ENCODE results near the gene FAM20C. TPM values are rescaled to one million over a fixed set of nuclear protein-coding genes. Genes with fewer than 3 reads are reported as not detected.

The FAM20C gene
- total and polyA plus RNA-seq, 3 experiments from 2014 or later, result 3.2 to 3.6 TPM; not detected in 1

- no peak for DNase-seq
- Histone ChIP-seq H3K36me3 (ENCODE audit: insufficient read depth, low read length) (no peaks in the 10 kb centered on the region), H3K27ac (ENCODE audit: low read depth, low read length) (no peak overlapping the region), H3K27me3 (ENCODE audit: insufficient read depth, low read length, poor library complexity, severe bottlenecking) (no peaks in the 10 kb centered on the region), H3K4me1 (ENCODE audit: insufficient read depth, low read length) (no peaks in the 10 kb centered on the region), H3K9me3 (ENCODE audit: low read length) (no peaks in the 10 kb centered on the region), H3K4me3 (ENCODE audit: low read length) (no peak overlapping the region)
- Mint-ChIP-seq H3K9me3 (no peaks in the 10 kb centered on the region), H3K4me1 (no peaks in the 10 kb centered on the region), H3K27me3 (peaks cover 15 to 33% of the 10 kb centered on the region in 2 donors), H3K27ac (no peak overlapping the region), H3K36me3 (no peaks in the 10 kb centered on the region), H3K4me3 (no peak overlapping the region)
- ChIA-PET POLR2A (no interaction called here), CTCF (interaction anchor here (1.1 kb wide), 1 partner anchor 16 kb away, joined by 4 read pairs; no protein-coding TSS in a partner anchor)
These were observed 29.1 kb upstream of the FAM20C start for GRCh38 chr7:163298-163695.

- no peak overlapping the region for H3K4me3 ChIP-seq (ENCODE audit: low read length)
- Mint-ChIP-seq H3K36me3 (no peaks in the 10 kb centered on the region), H3K4me3 (no peak overlapping the region), H3K9me3 (no peaks in the 10 kb centered on the region), H3K27me3 (peaks cover 14 to 38% of the 10 kb centered on the region in 2 donors), H3K4me1 (no peaks in the 10 kb centered on the region), H3K27ac (no peak overlapping the region)
- no peak for DNase-seq
- H3K36me3 ChIP-seq (ENCODE audit: insufficient read depth, low read length), result no peaks in the 10 kb centered on the region
- no peaks in the 10 kb centered on the region for H3K9me3 ChIP-seq (ENCODE audit: low read length)
- no peak overlapping the region for H3K27ac ChIP-seq (ENCODE audit: low read depth, low read length)
- H3K27me3 ChIP-seq (ENCODE audit: insufficient read depth, low read length, poor library complexity, severe bottlenecking), result no peaks in the 10 kb centered on the region
- no peaks in the 10 kb centered on the region for H3K4me1 ChIP-seq (ENCODE audit: insufficient read depth, low read length)
- POLR2A ChIA-PET, result no interaction called here
- CTCF ChIA-PET, result no interaction called here
These were observed 28.1 kb upstream of the FAM20C start for GRCh38 chr7:163971-164881.

DNA sequence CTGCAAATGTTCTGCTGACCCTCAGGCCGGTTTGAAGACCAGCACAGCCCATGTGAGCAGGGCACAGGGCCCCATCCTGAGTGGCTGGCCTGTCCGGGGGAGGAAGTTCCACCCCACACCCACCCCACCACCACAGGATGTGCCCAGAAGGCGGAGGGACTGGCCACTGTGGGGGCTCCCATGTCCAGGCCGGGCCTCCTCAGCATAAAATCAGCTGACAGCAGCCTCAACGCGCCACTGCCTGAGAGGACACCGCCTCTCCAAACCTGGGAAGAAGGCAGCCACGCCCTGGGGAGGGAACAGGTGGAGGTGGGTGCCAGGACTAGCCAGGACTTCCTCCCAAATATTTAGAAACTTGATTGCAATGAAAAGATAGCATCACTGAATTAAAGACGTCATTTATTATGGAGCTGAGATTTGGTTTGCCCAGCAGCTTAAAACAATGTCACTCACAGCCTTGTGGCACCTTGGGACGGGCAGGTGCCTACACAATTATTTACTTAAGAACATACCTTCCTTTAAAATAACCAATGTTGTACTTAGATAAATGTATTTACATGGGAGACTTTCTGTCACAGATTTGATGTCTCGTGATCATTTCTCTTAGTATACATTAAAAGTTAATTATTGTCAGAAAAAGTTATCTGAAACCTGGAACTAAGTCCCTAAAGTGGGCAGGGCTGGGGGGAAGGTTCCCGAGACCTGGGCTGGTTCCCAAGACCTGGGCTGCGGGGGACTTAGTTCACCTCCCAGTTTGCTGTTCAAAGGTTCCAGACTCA is 27.3 kb upstream of the FAM20C start:
- Mint-ChIP-seq H3K4me3 (no peak overlapping the region), H3K9me3 (no peaks in the 10 kb centered on the region), H3K27ac (no peak overlapping the region), H3K36me3 (no peaks in the 10 kb centered on the region), H3K27me3 (peaks cover 14 to 46% of the 10 kb centered on the region in 2 donors), H3K4me1 (no peaks in the 10 kb centered on the region)
- no peak for DNase-seq
- no peak overlapping the region for H3K27ac ChIP-seq (ENCODE audit: low read depth, low read length)
- H3K9me3 ChIP-seq (ENCODE audit: low read length), result no peaks in the 10 kb centered on the region
- H3K27me3 ChIP-seq (ENCODE audit: insufficient read depth, low read length, poor library complexity, severe bottlenecking), result no peaks in the 10 kb centered on the region
- no peaks in the 10 kb centered on the region for H3K36me3 ChIP-seq (ENCODE audit: insufficient read depth, low read length)
- POLR2A ChIA-PET, result no interaction called here
- CTCF ChIA-PET, result no interaction called here
- no peaks in the 10 kb centered on the region for H3K4me1 ChIP-seq (ENCODE audit: insufficient read depth, low read length)
- no peak overlapping the region for H3K4me3 ChIP-seq (ENCODE audit: low read length)

DNA sequence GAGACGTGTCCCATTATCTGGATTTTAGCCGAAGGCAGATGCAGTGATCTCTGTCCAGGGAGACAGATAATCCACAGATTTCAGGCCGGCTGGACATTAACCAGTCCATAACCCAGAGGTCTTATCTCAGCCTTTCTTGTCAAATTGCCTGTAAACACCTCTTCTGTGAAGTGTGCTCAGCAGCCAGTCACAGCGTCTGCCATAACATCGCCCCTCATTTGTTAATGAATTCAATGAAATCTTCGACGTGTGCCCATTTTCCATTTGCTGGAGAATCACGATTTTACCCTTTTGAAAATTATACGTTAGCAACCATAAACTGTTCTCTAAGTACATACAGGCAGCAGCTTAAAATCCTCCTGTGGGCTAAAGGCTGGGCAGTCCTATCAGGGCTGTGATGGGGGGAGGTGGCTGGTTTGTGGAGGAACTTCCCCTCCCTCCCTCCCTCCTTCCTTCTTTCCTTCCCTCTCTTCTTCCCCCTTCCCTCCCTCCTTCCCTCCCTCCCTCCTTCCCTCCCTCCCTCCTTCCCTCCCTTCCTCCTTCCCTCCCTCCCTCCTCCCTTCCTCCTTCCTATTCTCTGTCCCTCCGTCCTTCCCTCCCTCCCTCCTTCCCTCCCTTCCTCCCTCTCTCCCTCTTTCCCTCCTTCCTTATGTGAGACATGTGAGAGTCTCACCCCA is 26.6 kb upstream of the FAM20C start:
- ChIA-PET POLR2A (no interaction called here), CTCF (no interaction called here)

DNA sequence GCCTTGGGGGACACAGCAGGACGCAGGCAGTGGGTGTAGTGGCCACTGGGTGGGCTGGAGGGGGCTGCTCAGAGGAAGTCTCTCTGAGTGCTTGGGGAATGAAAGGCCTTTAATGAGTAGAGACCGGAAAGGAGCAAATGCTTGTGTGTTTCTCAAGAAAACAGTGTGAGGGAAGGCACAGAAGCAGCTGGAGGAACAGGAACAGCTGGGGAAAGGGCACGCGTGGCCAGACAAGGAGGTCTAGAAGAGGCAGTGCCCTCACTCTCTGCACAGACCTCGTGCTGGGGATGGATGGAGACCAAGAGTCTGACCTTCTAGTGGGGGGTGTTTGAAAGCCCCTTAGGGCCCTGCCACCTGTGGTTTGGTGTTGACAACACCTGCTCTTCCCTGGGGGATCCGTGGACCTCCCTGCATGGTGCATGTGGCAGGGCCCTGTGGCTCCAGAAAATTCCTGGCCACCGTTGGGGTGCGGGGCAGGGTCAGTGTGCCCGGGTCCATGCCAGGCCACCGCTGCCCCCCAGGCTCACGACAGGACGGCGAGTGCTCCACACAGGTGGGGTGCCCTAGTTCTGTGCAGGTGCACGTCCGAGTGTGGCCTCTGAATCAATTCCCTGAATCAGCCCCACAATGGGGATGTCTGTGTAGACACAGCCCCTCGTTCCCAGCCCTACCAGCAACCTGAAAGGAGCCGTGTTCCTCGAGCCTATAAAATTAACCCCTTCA is 25.9 kb upstream of the FAM20C start:
- peaks cover 14 to 53% of the 10 kb centered on the region in 2 donors for H3K27me3 Mint-ChIP-seq
- H3K27ac ChIP-seq (ENCODE audit: low read depth, low read length), result no peak overlapping the region
- H3K27ac Mint-ChIP-seq, result no peak overlapping the region
- H3K4me1 Mint-ChIP-seq, result no peaks in the 10 kb centered on the region
- no peaks in the 10 kb centered on the region for H3K27me3 ChIP-seq (ENCODE audit: insufficient read depth, low read length, poor library complexity, severe bottlenecking)
- H3K9me3 Mint-ChIP-seq, result no peaks in the 10 kb centered on the region
- no peak overlapping the region for H3K4me3 Mint-ChIP-seq
- no peak overlapping the region for H3K4me3 ChIP-seq (ENCODE audit: low read length)
- H3K9me3 ChIP-seq (ENCODE audit: low read length), result no peaks in the 10 kb centered on the region
- DNase-seq, result no peak
- ChIA-PET POLR2A (no interaction called here), CTCF (no interaction called here)
- no peaks in the 10 kb centered on the region for H3K36me3 Mint-ChIP-seq
- H3K36me3 ChIP-seq (ENCODE audit: insufficient read depth, low read length), result no peaks in the 10 kb centered on the region
- no peaks in the 10 kb centered on the region for H3K4me1 ChIP-seq (ENCODE audit: insufficient read depth, low read length)

More for the DNA sequence above, 26.6 kb upstream of the FAM20C start:
- Mint-ChIP-seq H3K9me3 (no peaks in the 10 kb centered on the region), H3K27ac (no peak overlapping the region), H3K4me1 (no peaks in the 10 kb centered on the region), H3K36me3 (no peaks in the 10 kb centered on the region), H3K27me3 (peaks cover 14 to 53% of the 10 kb centered on the region in 2 donors), H3K4me3 (no peak overlapping the region)
- Histone ChIP-seq H3K36me3 (ENCODE audit: insufficient read depth, low read length) (no peaks in the 10 kb centered on the region), H3K27me3 (ENCODE audit: insufficient read depth, low read length, poor library complexity, severe bottlenecking) (no peaks in the 10 kb centered on the region), H3K4me3 (ENCODE audit: low read length) (no peak overlapping the region), H3K9me3 (ENCODE audit: low read length) (no peaks in the 10 kb centered on the region), H3K4me1 (ENCODE audit: insufficient read depth, low read length) (no peaks in the 10 kb centered on the region), H3K27ac (ENCODE audit: low read depth, low read length) (no peak overlapping the region)
- no peak for DNase-seq

DNA sequence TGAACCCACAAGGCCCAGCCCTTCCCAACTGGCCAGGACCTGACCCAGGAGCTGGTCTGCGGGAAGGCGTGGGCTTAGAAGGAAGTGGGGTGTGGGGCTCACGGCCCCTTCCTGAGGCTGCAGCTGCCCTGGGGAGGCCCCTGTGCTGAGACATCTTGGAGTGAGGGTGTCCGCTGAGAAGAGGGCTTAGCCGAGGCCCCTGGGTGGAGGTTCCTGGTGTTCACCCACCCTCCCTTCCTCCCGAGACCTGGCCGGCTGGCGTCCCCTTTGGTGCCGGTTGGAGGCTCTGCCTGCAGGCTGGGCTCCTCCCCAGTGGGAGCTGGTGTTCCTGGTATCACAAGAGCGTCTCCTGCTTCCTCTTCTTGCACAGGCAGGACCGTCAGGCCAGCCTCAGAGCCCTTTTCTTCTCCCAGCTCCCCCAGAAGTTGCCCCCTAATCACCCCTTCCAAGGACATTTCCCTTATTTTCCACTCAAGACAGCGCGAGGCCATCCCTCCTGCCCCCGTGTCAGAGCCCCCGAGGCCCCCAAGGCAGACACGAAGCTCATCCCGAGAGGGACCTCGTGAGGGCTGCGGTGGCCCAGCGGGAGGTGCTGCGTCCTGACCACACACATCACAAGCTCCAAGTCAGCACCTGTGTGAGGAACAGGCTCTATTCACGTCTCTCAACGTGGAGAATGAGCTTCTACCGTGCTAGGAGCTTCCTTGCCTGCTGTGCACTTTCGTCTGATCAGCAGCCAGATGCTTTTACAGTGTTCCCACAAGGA is 25.1 kb upstream of the FAM20C start:
- ChIA-PET CTCF (interaction anchor here (1.3 kb wide), 1 partner anchor 9 kb away, joined by 3 read pairs; no protein-coding TSS in a partner anchor), POLR2A (no interaction called here)
- H3K9me3 ChIP-seq (ENCODE audit: low read length), result no peaks in the 10 kb centered on the region
- H3K4me1 ChIP-seq (ENCODE audit: insufficient read depth, low read length), result no peaks in the 10 kb centered on the region
- H3K27me3 Mint-ChIP-seq, result peaks cover 14 to 53% of the 10 kb centered on the region in 2 donors
- no peak overlapping the region for H3K27ac ChIP-seq (ENCODE audit: low read depth, low read length)
- H3K27me3 ChIP-seq (ENCODE audit: insufficient read depth, low read length, poor library complexity, severe bottlenecking), result no peaks in the 10 kb centered on the region
- H3K36me3 Mint-ChIP-seq, result no peaks in the 10 kb centered on the region
- H3K36me3 ChIP-seq (ENCODE audit: insufficient read depth, low read length), result no peaks in the 10 kb centered on the region
- no peak overlapping the region for H3K4me3 Mint-ChIP-seq
- H3K27ac Mint-ChIP-seq, result no peak overlapping the region
- H3K4me1 Mint-ChIP-seq, result no peaks in the 10 kb centered on the region
- no peak overlapping the region for H3K4me3 ChIP-seq (ENCODE audit: low read length)
- DNase-seq, result no peak
- H3K9me3 Mint-ChIP-seq, result no peaks in the 10 kb centered on the region

DNA sequence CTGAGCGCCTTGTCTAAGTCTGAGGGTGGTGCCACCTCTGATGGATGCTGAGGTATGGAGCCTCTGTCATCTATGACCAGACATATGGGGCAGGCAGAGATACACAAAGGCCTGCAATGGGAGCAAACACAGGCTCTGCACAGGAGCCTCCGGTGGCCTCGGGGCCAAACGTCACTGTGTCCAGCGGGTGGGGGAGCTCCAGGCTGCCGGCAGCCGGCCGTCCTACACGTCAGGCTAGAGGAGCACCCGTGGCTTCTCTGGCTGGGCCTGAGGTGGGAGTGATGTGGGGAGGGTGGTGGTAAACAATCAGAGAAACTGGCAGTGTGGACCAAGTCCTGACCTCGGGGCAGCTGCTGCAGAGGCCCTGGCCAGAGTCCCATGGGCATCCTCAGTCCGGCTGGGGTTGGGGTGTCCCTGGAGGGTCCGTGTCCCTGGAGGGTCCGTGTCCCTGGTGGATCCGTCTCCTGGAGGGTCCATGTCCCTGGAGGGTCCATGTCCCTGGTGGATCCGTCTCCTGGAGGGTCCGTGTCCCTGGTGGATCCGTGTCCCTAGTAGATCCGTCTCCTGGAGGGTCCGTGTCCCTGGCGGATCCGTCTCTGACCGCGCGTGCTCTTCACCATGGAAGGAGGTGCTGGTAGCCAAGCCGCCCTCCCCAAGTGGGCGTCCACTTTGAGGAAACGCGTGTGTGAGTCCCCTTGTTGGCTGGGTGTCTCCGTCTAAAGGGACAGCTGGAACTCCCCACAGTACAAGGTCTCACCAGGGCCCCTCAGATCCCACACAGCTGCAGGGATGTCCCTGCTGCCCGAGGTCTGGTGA is 24.2 kb upstream of the FAM20C start:
- Histone ChIP-seq H3K4me1 (ENCODE audit: insufficient read depth, low read length) (no peaks in the 10 kb centered on the region), H3K27me3 (ENCODE audit: insufficient read depth, low read length, poor library complexity, severe bottlenecking) (no peaks in the 10 kb centered on the region), H3K9me3 (ENCODE audit: low read length) (no peaks in the 10 kb centered on the region), H3K4me3 (ENCODE audit: low read length) (no peak overlapping the region), H3K27ac (ENCODE audit: low read depth, low read length) (no peak overlapping the region), H3K36me3 (ENCODE audit: insufficient read depth, low read length) (no peaks in the 10 kb centered on the region)
- H3K27me3 Mint-ChIP-seq, result peaks cover 13 to 49% of the 10 kb centered on the region in 2 donors
- H3K36me3 Mint-ChIP-seq, result no peaks in the 10 kb centered on the region
- no peak overlapping the region for H3K27ac Mint-ChIP-seq
- H3K4me1 Mint-ChIP-seq, result no peaks in the 10 kb centered on the region
- ChIA-PET CTCF (interaction anchor here (1.3 kb wide), 1 partner anchor 9 kb away, joined by 3 read pairs; no protein-coding TSS in a partner anchor), POLR2A (no interaction called here)
- H3K9me3 Mint-ChIP-seq, result no peaks in the 10 kb centered on the region
- no peak overlapping the region for H3K4me3 Mint-ChIP-seq
- DNase-seq, result no peak
